Epithelial cell of prostate (primary cell): ENCODE results near the gene RASAL1.

Experiments used
- DNase-seq: peaks from one replicate; pipeline ENCODE4 v3.0.0-alpha.2; 2011; ENCODE audit warnings: low read depth, low spot score
- H3K27ac ChIP-seq: fragments of 450-650 bp; 2 replicates; pipeline ENCODE4 v1.5.1; 2017; ENCODE audit warnings: mild to moderate bottlenecking

The RASAL1 gene, protein sequence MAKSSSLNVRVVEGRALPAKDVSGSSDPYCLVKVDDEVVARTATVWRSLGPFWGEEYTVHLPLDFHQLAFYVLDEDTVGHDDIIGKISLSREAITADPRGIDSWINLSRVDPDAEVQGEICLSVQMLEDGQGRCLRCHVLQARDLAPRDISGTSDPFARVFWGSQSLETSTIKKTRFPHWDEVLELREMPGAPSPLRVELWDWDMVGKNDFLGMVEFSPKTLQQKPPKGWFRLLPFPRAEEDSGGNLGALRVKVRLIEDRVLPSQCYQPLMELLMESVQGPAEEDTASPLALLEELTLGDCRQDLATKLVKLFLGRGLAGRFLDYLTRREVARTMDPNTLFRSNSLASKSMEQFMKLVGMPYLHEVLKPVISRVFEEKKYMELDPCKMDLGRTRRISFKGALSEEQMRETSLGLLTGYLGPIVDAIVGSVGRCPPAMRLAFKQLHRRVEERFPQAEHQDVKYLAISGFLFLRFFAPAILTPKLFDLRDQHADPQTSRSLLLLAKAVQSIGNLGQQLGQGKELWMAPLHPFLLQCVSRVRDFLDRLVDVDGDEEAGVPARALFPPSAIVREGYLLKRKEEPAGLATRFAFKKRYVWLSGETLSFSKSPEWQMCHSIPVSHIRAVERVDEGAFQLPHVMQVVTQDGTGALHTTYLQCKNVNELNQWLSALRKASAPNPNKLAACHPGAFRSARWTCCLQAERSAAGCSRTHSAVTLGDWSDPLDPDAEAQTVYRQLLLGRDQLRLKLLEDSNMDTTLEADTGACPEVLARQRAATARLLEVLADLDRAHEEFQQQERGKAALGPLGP

DNA sequence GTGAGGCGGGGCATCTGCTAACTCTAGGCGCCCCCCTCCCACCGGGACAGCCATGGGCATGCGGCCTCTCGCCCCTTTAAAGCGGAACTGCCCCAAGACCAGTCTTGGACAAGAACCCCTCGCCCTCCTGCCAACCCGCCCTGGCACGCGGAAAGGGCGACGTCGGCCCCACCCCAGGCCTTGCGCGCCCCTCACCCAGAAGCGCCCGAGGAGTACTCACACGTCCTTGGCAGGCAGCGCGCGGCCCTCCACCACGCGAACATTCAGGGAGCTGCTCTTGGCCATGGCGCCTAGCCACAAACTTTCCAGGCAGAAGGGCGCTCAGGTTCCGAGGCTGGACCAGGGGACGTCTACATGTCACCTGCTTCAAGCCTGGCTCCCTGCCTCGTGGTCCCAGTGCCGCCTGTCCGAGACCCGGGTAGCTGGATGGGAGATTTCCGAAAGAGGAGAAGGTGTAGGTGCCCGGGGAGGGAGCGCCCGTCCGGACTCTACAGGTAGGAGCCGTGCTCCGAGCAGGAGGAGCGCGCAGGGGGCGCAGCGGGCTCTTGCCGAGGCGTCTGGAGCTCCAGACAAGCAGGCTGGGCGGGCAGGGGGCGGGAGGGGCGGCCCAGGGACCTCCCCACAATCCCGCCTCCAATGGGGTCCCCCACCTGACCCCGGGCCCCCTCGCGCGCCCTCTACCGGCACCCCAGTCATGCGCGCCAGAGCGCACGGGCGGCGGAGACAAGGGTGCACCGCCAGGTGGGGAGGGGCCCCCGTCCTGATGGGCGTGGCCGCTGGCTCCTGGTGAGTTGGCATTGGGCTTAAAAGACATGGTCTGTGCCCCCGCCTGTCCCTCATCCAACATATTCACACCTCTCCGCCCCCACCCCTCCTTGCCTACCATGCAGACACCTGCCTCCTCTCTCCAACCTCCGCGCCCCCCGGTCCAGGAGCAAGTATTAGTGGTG is at the start of gene RASAL1:
RASAL1 (minus strand) TSS at position 584 of the 950 bp plus-strand sequence; CDS start at position 285, 299 bp downstream.
- H3K27ac ChIP-seq: peak within 1 kb of the TSS; percentile 9
- DNase-seq: no peak

- DNase-seq: peak; percentile 60
- peak overlapping the region; percentile 90 for H3K27ac ChIP-seq
Observed at GRCh38 chr12:113184900-113185179, 49.3 kb upstream of the RASAL1 start.

DNA sequence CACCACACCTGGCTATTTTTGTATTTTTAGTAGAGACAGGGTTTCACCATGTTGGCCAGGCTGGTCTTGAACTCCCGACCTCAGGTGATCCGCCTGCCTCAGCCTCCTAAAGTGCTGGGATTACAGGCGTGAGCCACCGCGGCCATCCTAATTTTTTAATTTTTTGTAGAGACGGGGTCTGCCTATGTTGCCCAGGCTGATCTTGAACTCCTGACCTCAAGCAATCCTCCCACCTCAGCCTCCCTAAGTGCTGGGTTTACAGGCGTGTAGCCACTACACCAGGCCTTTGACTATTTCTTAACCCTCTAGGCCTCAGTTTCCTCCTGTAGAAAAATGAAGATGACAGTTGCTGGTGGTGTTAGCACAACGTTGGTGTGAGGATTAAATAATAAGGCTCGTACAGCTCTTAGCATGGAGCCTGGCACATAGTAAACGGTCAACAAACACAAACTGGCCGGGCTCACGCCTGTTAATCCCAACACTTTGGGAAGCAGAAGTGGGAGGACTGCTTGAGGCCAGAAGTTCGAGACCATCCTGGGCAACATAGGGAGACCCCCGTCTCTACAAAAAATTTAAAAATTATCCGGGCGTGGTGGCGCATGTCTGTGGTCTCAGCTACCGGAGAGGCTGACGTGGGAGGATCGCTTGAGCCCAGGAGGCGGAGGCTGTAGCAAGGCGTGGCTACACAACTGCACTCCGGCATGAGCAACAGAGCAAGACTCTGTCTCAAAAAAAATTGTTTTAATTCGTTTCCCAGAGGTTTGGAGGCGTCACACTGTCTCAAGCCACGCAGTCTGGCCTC is 48.7 kb upstream of the RASAL1 start:
- DNase-seq: no peak
- peak overlapping the region; percentile 90 for H3K27ac ChIP-seq

DNA sequence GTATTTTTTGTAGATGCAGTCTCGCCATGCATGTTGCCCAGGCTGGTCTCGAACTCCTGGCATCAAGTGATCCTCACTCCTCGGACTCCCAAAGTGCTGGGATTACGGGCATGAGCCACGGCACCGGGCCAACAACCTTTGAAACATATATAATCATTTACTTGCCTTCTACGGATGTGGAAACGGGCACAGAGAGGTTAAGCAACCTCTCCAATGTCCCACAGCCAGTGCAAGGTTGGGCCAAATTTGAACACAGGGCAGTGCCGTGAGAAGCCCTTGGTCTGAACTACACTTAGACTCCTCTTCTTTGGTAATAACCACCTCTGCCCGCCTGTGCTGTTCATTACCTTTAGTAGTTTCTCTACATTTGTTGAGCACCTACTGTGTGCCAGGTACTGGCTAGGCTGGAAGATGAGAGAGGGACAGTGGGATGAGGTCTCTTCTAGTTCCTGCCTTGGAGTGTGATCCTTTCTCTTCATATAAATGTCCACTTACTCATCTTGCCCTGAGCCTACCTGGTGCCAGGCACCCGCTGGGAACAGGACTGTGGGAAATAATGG is 47.5 kb upstream of the RASAL1 start:
- H3K27ac ChIP-seq: no peak overlapping the region

DNA sequence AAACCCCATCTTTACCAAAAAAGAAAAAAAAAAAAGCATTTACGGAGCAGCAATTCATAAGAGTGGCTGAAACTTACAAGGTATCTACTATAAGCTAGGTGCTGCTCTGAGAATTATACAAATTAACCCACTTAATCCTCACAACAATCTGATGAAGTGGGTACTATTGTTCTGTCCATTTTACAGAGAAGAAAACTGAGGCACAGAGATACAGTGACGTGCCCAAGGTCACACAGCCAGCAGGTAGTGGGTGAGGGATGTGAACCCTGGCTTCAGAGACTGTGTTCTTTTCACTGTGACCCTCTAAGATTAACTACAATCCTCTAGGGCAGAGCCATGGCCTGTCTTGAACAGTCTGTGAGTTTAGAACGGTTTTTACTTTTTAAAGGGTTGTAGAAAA is 46.4 kb upstream of the RASAL1 start:
- DNase-seq: no peak
- H3K27ac ChIP-seq: no peak overlapping the region

More for the DNA sequence above, 47.5 kb upstream of the RASAL1 start:
- no peak for DNase-seq

- H3K27ac ChIP-seq: no peak overlapping the region
- DNase-seq: no peak
Observed at GRCh38 chr12:113180333-113180732, 44.8 kb upstream of the RASAL1 start.

DNA sequence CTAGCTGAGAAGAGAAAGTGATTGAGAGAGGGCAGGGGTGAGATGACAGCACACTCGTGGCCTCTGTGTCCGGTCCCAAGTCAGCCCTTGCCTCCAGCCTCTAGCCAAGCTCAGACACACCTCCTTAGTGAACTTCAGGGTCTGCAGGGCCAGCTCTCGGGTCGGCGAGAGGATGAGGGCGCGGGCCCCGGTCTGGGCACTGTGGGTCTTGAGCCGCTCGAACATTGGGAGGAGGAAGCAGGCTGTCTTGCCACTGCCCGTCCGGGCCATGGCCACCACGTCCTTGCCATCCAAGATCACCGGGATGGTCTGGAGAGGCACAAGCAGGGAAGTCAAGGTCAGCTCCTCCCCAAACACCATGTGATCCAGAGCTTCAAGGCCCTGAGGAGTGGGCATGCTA is 43.5 kb upstream of the RASAL1 start:
- DNase-seq: no peak
- H3K27ac ChIP-seq: no peak overlapping the region

DNA sequence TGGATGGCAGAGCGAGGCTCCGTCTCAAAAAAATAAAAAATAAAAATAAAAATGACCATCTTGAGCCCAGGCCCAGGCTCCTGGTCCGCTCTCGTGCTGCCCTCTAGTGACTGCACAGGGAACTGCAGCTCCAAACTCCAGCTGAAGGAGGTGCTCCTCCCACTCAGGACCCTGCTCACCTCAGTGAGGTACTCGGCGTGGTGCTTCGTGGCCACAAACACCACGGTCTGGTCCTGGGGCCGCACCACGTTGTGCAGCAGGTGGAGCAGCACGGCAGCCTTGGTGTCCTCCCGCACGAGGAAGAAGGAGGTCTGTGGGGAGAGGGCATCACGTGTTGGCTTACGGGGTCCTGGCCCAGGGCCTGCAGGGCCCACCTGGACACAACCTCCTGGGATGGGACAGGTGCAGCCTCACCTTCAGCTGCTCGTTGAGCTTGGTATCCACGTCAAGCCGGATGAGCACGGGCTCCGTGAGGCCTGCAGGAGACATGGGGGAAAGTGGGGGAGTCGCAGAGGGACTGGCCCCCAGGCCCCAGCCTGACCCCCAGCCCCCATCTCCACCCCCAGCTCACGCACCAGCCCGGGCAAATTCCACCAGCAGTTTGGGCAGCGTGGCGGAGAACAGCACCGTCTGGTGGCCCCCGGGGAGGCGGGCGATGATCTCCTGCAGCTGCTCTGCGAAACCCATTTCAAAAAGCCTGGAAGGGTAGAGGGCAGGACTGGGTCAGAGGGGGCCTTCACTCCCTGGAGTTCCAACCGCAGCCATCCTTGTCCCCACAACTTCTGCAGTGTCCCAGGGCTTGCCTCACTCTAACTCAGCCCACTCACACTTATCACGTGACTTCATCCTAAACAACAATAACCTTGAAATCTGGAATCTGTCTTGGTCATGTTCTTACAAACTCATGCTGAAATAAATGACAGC is 39.2 kb upstream of the RASAL1 start:
- no peak overlapping the region for H3K27ac ChIP-seq
- no peak for DNase-seq

DNA sequence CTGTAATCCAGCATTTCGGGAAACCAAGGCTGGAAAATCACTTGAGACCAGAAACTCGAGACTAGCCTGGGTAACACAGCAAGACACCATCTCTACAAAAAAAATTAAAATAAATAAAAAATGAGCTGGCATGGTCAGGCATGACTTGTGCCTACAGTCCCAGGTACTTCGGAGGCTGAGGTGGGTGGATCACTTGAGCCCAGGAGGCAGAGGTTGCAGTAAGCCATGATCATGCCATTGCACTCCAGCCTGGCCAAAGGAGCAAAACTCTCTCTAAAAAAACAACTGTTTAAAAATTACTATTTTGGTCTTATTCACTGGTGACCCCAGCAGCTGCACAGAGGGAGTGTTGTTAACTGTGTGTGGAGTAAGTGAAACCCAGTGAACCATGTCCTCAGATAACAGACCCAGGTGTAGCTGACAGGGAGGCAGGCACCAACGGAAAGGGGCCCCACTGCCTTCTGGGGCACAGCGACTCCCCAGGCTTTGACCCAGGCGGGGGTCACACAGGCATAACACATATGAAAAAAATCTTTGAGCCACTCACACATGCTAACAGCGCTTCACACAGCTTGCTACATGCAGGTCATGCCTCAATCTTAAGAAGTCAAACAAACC is 37.6 kb upstream of the RASAL1 start:
- no peak overlapping the region for H3K27ac ChIP-seq
- DNase-seq: no peak

GRCh38 chr12:113172185-113172584 is 36.6 kb upstream of the RASAL1 start:
- no peak for DNase-seq
- no peak overlapping the region for H3K27ac ChIP-seq

DNA sequence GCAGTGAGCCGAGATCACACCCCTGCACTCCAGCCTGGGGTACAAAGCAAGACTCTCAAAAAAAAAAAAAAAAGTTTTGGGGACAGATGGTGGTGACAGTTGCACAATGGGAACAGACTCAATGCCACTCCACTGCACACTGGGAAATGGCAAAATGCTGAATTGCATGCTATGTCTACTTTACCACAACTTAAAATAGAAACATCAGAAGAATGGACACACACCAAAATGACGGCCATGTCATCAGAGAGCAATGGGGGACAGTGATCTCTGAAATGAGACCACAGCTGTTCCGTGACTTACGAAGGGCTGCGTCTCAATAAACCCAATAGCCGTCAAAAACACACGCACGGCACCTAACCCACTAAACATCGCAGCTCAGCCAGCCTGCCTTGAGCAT is 36.0 kb upstream of the RASAL1 start:
- no peak overlapping the region for H3K27ac ChIP-seq
- DNase-seq: no peak

- no peak overlapping the region for H3K27ac ChIP-seq
Observed at GRCh38 chr12:113170926-113171325, 35.4 kb upstream of the RASAL1 start.

DNA sequence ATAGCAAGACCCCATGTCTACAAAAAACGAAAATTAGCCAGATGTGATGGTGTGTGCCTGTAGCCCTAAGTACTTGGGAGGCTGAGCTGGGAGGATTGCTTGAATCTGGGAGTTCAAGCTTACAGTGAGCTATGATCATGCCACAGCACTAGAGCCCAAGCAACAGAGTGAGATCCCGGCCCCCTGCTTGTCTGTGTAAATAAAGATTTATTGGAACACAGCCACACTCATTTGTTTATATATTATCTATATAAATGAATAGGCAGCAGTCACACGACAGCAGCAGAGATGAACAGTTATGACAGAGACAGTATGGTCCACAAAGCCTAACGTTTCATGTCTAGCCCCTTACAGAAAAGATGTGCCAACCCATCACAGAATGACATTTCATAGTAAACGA is 34.9 kb upstream of the RASAL1 start:
- no peak overlapping the region for H3K27ac ChIP-seq
- no peak for DNase-seq

More at GRCh38 chr12:113170926-113171325, 35.4 kb upstream of the RASAL1 start:
- DNase-seq: no peak

- no peak overlapping the region for H3K27ac ChIP-seq
- no peak for DNase-seq
Observed at GRCh38 chr12:113169697-113170096, 34.1 kb upstream of the RASAL1 start.

DNA sequence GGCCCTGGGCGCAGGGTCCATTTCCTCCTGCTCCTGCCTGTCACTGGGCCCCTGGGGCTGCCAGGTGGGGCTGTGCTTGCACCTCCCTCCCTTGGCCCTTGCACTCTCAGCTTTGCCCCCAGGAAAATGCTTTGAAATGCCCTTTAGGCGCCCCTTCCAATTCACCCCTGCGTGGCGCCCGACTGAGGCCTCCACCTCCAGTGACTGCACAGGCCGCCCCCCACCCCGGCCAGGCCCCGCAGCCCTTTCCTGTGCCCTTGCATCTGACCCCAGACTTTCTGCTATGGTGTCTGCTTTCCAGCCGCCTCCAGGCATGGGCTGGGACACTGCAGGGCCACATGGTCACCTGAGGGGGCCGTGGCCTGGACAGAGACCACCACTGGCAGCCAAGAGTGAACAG is 32.3 kb upstream of the RASAL1 start:
- no peak for DNase-seq
- no peak overlapping the region for H3K27ac ChIP-seq

DNA sequence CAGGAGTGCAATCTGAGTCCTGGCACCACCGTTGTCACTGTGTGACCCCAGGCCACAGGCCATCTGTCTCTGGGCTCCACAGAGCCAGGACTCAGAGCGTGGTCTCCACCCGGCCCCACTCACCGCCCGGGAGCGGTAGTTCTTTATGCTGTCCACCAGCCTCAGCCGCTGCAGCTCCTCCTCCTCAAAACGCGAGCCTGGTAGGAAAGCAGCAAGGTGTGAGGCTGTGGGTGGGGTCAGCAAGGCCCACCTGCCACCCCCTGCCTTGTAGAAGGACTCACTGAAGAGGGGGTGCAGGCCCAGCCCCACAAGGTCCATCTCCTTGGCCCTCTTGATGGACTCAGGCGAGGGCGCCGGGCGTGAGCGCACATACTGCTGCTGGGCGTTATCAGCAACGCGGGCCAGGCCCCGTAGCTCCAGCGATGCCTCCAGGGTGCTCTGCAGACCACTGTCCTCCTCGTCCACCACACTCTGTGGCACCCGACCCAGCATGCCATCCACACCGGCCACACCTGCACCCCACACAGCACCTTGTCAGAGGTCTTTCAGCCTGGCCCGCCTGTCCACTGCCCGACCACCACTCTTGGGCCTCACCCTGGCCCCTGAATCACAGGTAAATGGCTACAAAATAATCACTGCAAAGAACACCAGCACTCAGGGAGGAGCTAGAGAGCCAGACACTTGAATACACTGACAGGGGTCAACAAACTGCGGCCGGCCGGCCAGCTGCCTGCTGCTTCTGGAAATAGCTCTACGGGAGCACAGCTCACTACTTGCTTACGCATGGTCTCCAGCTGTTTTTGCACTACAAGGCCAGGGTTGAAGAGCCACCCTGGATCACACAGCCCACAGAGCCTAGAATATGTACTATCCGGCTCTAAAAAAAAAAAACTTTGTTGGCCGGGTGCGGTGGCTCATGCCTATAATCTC is 30.2 kb upstream of the RASAL1 start:
- H3K27ac ChIP-seq: no peak overlapping the region
- DNase-seq: no peak

DNA sequence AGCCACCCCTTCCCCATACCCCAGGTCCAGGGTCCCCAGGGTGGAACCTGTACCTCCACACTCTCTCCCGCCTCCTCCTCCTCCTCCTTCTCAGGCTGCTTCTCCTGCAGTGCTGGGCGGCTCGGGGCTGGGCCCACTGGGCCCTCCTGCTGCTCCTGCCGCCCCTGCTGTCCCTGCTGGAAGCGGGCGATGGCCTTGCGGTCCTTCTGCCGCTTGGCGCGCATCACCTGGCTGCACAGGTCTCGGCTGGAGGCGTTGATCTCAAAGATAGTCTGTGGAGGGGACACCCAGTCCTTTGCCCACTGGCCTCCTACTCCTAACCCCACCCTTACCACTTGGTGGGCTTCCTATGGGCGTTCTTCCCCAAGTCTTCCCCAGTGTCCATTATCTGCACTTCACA is 28.5 kb upstream of the RASAL1 start:
- no peak overlapping the region for H3K27ac ChIP-seq
- no peak for DNase-seq
